Neural cell (in vitro differentiated cells): ENCODE data around the gene GNB1.

Experiments
- CTCF ChIP-seq: fragments of 450-650 bp; IDR thresholded peaks from 2 replicates; pipeline ENCODE4 v1.5.1; 2014; ENCODE audit warnings: antibody characterized with exemption, mild to moderate bottlenecking, moderate library complexity; ENCODE audit not compliant: poor library complexity, severe bottlenecking
- EP300 ChIP-seq: fragments of 450-650 bp; conservative IDR thresholded peaks from 2 replicates; pipeline ENCODE4 v1.6.1; 2014; ENCODE audit warnings: antibody characterized with exemption, mild to moderate bottlenecking, moderate library complexity; ENCODE audit not compliant: poor library complexity, severe bottlenecking
- EZH2 ChIP-seq: fragments of 200-600, 300-800 bp; shearing (Covaris generic), sonication (generic); IDR thresholded peaks from 2 replicates; pipeline ENCODE4 v1.6.1; 2014; ENCODE audit warnings: antibody characterized with exemption, low read length, borderline replicate concordance, mild to moderate bottlenecking; ENCODE audit not compliant: insufficient read depth, poor library complexity, severe bottlenecking
- POLR2AphosphoS5 ChIP-seq: IDR thresholded peaks from 2 replicates; pipeline ENCODE4 v1.6.1; 2012
- RAD21 ChIP-seq: fragments of 450-650 bp; conservative IDR thresholded peaks from 2 replicates; pipeline ENCODE4 v1.6.1; 2014; ENCODE audit warnings: antibody characterized with exemption, mild to moderate bottlenecking, moderate library complexity
- REST ChIP-seq: IDR thresholded peaks from 2 replicates; pipeline ENCODE4 v1.6.1; 2012; ENCODE audit warnings: borderline replicate concordance
- SMC3 ChIP-seq: fragments of 450-650 bp; conservative IDR thresholded peaks from 2 replicates; pipeline ENCODE4 v1.6.1; 2014; ENCODE audit warnings: antibody characterized with exemption, mild to moderate bottlenecking, moderate library complexity; ENCODE audit not compliant: poor library complexity
- TAF1 ChIP-seq: IDR thresholded peaks from 2 replicates; pipeline ENCODE4 v1.6.1; 2012; ENCODE audit warnings: low read depth

- TF ChIP-seq CTCF (peak; percentile 21), EP300 (no peak), SMC3 (no peak), EZH2 (no peak), REST (no peak), RAD21 (no peak), POLR2AphosphoS5 (no peak), TAF1 (no peak)
Measured at GRCh38 chr1:1918901-1919303, 28.0 kb upstream of the GNB1 start, which contains the start of gene TMEM52.
